HepG2 (cell line): Measurements from ENCODE around the gene TTBK2. TPM values are rescaled to one million over a fixed set of nuclear protein-coding genes. Genes with fewer than 3 reads are reported as not detected.

Source experiments
- ATAC-seq: fragments of 200-7000 bp; cut with Tn5 transposase; 3 replicates; pipeline ENCODE4 v1.9.1; 2020; ENCODE audit warnings: mild to moderate bottlenecking, moderate library complexity
- BruUV-seq: library from RNA; stranded (reverse); fragments of 400-500 nt; replicated peaks from 2 replicates; lab custom pipeline; 2021; lab: Mats Ljungman, UMichigan
- CTCF ChIA-PET: fragments of 300-600 bp; formaldehyde crosslinking; extraction: SDS; loops from one replicate; lab custom pipeline; 2021; ENCODE audit warnings: low total read pairs, inconsistent platforms, low intra/inter-chr PET ratio; lab: Yijun Ruan, JAX
- POLR2A ChIA-PET: fragments of 350-600 bp; sonication (Branson Sonifier 250); formaldehyde crosslinking; loops from one replicate; lab custom pipeline; 2020; ENCODE audit warnings: antibody characterized with exemption, inconsistent platforms; lab: Yijun Ruan, JAX
- DNase-seq: peaks from one replicate; pipeline ENCODE4 v3.0.0-alpha.2; 2015; ENCODE audit warnings: low spot score
- FAIRE-seq: peaks from 3 replicates; lab custom pipeline; 2011; peaks lifted over from hg19 to GRCh38; lab: Jason Lieb, UNC
- H2AFZ ChIP-seq: one replicate; pipeline ENCODE4 v1.6.1; 2011; ENCODE audit warnings: low read length, inconsistent platforms
- H3K27ac ChIP-seq: fragments of 300-600 bp; 3 replicates; pipeline ENCODE4 v1.8.0; 2011; ENCODE audit warnings: mixed run types, mild to moderate bottlenecking, mixed read lengths, low read length, inconsistent platforms; ENCODE audit not compliant: insufficient read depth; ENCODE audit errors: extremely low read length
- H3K27me3 ChIP-seq, 2 experiments: fragments of 200-600 bp in 1 of 2; 2 replicates in 1 of 2; 3 replicates in 1 of 2; pipeline versions ENCODE4 v1.6.0 to v1.8.0; 2011; ENCODE audit warnings: low read length in 2 of 2, mild to moderate bottlenecking in 2 of 2, moderate library complexity in 2 of 2, inconsistent platforms in 1 of 2; ENCODE audit not compliant: insufficient read depth in 2 of 2, control insufficient read depth in 1 of 2
- H3K36me3 ChIP-seq, 2 experiments: fragments of 200-600 bp in 1 of 2; replicated peaks in 1 of 2; 2 replicates in 1 of 2; 3 replicates in 1 of 2; pipeline versions ENCODE4 v1.5.1 to v1.8.0; 2011; ENCODE audit warnings: low read length in 2 of 2, inconsistent platforms in 1 of 2; ENCODE audit not compliant: insufficient read depth in 2 of 2, control insufficient read depth in 1 of 2
- H3K4me1 ChIP-seq: 2 replicates; pipeline ENCODE4 v1.5.1; 2012; ENCODE audit warnings: low read length, inconsistent platforms; ENCODE audit not compliant: insufficient read depth
- H3K4me2 ChIP-seq: 2 replicates; pipeline ENCODE4 v1.6.0; 2011; ENCODE audit warnings: low read depth, low read length, inconsistent platforms
- H3K4me3 ChIP-seq, 3 experiments: fragments of 200-600 bp in 1 of 3; sonication (generic), shearing (Covaris generic) in 1 of 3; replicated peaks in 1 of 3; 2 replicates each; pipeline ENCODE4 v1.5.1; 2011 to 2016; ENCODE audit warnings: low read length in 3 of 3, inconsistent platforms in 2 of 3, low read depth in 2 of 3, mild to moderate bottlenecking in 2 of 3, control low read depth in 1 of 3, mixed read lengths in 1 of 3; ENCODE audit not compliant: insufficient read depth in 1 of 3
- H3K79me2 ChIP-seq: one replicate; pipeline ENCODE4 v1.6.1; 2011; ENCODE audit warnings: low read length, inconsistent platforms; ENCODE audit not compliant: insufficient read depth
- H3K9ac ChIP-seq: 2 replicates; pipeline ENCODE4 v1.6.0; 2011; ENCODE audit warnings: mild to moderate bottlenecking, low read depth, low read length, inconsistent platforms; ENCODE audit not compliant: insufficient read depth
- H3K9me3 ChIP-seq: 2 replicates; pipeline ENCODE4 v1.5.1; 2012; ENCODE audit warnings: mild to moderate bottlenecking, low read length
- H4K20me1 ChIP-seq: 2 replicates; pipeline ENCODE4 v1.6.0; 2011; ENCODE audit warnings: inconsistent platforms, mild to moderate bottlenecking, low read length, moderate library complexity; ENCODE audit not compliant: insufficient read depth
- ATF2 ChIP-seq: sonication (generic); formaldehyde crosslinking; IDR thresholded peaks from 2 replicates; pipeline ENCODE4 v1.4.0; 2020; ENCODE audit warnings: missing genetic modification reagents
- GATAD2A ChIP-seq: IDR thresholded peaks from 2 replicates; pipeline ENCODE4 v1.6.1; 2016
- HCFC1 ChIP-seq: fragments of 150-350 bp; IDR thresholded peaks from 2 replicates; pipeline ENCODE4 v1.6.1; 2014; ENCODE audit warnings: low read depth, low read length
- HDAC1 ChIP-seq: sonication (generic); formaldehyde crosslinking; IDR thresholded peaks from 2 replicates; pipeline ENCODE4 v1.5.1; 2020; ENCODE audit warnings: mild to moderate bottlenecking, missing genetic modification reagents
- HNF4A ChIP-seq: sonication (generic); formaldehyde crosslinking; IDR thresholded peaks from 2 replicates; pipeline ENCODE4 v1.4.0; 2020; ENCODE audit warnings: missing genetic modification reagents
- HNRNPL ChIP-seq: fragments of 200-400 bp; formaldehyde crosslinking; IDR thresholded peaks from 2 replicates; pipeline ENCODE4 v1.6.1; 2017; ENCODE audit warnings: mild to moderate bottlenecking, low read depth, low read length
- PAWR ChIP-seq: sonication (generic); formaldehyde crosslinking; IDR thresholded peaks from 2 replicates; pipeline ENCODE4 v1.4.0; 2020; ENCODE audit warnings: missing genetic modification reagents, mild to moderate bottlenecking, borderline replicate concordance
- PITX1 ChIP-seq: sonication (generic); formaldehyde crosslinking; IDR thresholded peaks from 2 replicates; pipeline ENCODE4 v1.5.1; 2020; ENCODE audit warnings: mild to moderate bottlenecking, missing genetic modification reagents
- POGZ ChIP-seq: sonication (generic); formaldehyde crosslinking; IDR thresholded peaks from 2 replicates; pipeline ENCODE4 v1.4.0; 2020; ENCODE audit warnings: mild to moderate bottlenecking, missing genetic modification reagents
- STAT5B ChIP-seq: sonication (generic); formaldehyde crosslinking; IDR thresholded peaks from 2 replicates; pipeline ENCODE4 v1.4.0; 2020; ENCODE audit warnings: missing genetic modification reagents
- TBX3 ChIP-seq: fragments of 450-650 bp; IDR thresholded peaks from 2 replicates; pipeline ENCODE4 v1.6.1; 2017; ENCODE audit warnings: antibody characterized with exemption, mild to moderate bottlenecking, inconsistent platforms, borderline replicate concordance
- TFDP2 ChIP-seq: sonication (generic); formaldehyde crosslinking; IDR thresholded peaks from 2 replicates; pipeline ENCODE4 v1.4.0; 2020; ENCODE audit warnings: missing genetic modification reagents
- ZNF121 ChIP-seq: sonication (generic); formaldehyde crosslinking; IDR thresholded peaks from 2 replicates; pipeline ENCODE4 v1.5.0; 2020; ENCODE audit warnings: mild to moderate bottlenecking, missing genetic modification reagents
- ZNF235 ChIP-seq: sonication (generic); formaldehyde crosslinking; IDR thresholded peaks from 2 replicates; pipeline ENCODE4 v1.8.1; 2023; ENCODE audit warnings: mild to moderate bottlenecking, missing genetic modification reagents, borderline replicate concordance
- ZNF576 ChIP-seq: sonication (generic); formaldehyde crosslinking; IDR thresholded peaks from 2 replicates; pipeline ENCODE4 v1.4.0; 2020; ENCODE audit warnings: mild to moderate bottlenecking, missing genetic modification reagents
- ZNF644 ChIP-seq: IDR thresholded peaks from 2 replicates; pipeline ENCODE4 v1.6.1; 2016; ENCODE audit warnings: low read depth
- WGBS: methylation state at CpG from one replicate; pipeline ENCODE4 v1.1.6; 2017; ENCODE audit warnings: low lambda C conversion rate; 5-methylcytosine and 5-hydroxymethylcytosine counted together
- in situ Hi-C: cut with HindIII; loops from 2 replicates; pipeline ENCODE4 v1.10.0; 2017; ENCODE audit warnings: low pct_unique_long_range_greater_than_20kb; ENCODE audit not compliant: extremely low pct_ligation_motif_present
- intact Hi-C: fragments of 100-400 bp; cut with micrococcal nuclease; formaldehyde crosslinking; loops from one replicate; pipeline ENCODE4 v1.10.0; 2022; ENCODE audit not compliant: unreplicated experiment
- polyA plus RNA-seq, 8 experiments: library from polyadenylated mRNA; depleted of rRNA in 3 of 8; stranded (reverse) in 7 of 8; unstranded in 1 of 8; fragments of >200 nt; fragmentation: Illumina TruSeq in 4 of 8; extraction: Trizol in 4 of 8; gene quantifications; 2 replicates each; pipeline versions ENCODE4 v1.2.1 to v1.2.3, GENCODE V29; 2011 to 2016; ENCODE audit warnings: low read depth in 4 of 8, missing spikeins in 1 of 8, mixed read lengths in 1 of 8; ENCODE audit not compliant: insufficient read depth in 1 of 8
- total RNA-seq, 5 experiments: library from RNA; depleted of rRNA; stranded (reverse); fragments of >200 nt; fragmentation: Illumina TruSeq; extraction: Trizol; gene quantifications; 2 replicates each; pipeline ENCODE4 v1.2.3, GENCODE V29; 2016; ENCODE audit warnings: low read depth in 1 of 5

TTBK2 gene
- total and polyA plus RNA-seq, 2 of the 13 experiments (the other 11 are each of a cell fraction or from before 2014, with no cell fraction given): 5.1 to 7.4 TPM

GRCh38 chr15:42880121-42880520 lies 40.5 kb downstream of the TTBK2 start:
- in situ Hi-C loops (no loop called here), intact Hi-C loops (no loop called here)
- 89% methylated on average over 1 of the region's 1 CpG for WGBS
- Histone ChIP-seq H2AFZ (no peak overlapping the region), H3K9ac (no peak overlapping the region), H3K27me3 (no peaks in the 10 kb centered on the region), H3K4me1 (no peaks in the 10 kb centered on the region; the same call in 1 of the 2 replicates), H3K79me2 (no peaks in the 10 kb centered on the region), H4K20me1 (no peaks in the 10 kb centered on the region), H3K4me3 (no peak overlapping the region), H3K4me2 (no peak overlapping the region), H3K9me3 (no peaks in the 10 kb centered on the region), H3K27ac (no peak overlapping the region), H3K36me3 (no peaks in the 10 kb centered on the region)
- BruUV-seq: no TSS peak
- ChIA-PET CTCF (no interaction called here), POLR2A (no interaction called here)
- DNase-seq: no peak
- no peak for FAIRE-seq
- ATAC-seq: no peak
- TF ChIP-seq PITX1 (CRISPR knock-in tag) (no peak), STAT5B (CRISPR knock-in tag) (no peak), POGZ (CRISPR knock-in tag) (no peak), ZNF576 (CRISPR knock-in tag) (no peak), HNF4A (CRISPR knock-in tag) (no peak), TBX3 (no peak), HCFC1 (no peak), ZNF235 (no peak), GATAD2A (no peak), ZNF121 (CRISPR knock-in tag) (no peak), ZNF644 (CRISPR knock-in tag) (no peak), HNRNPL (no peak), TFDP2 (CRISPR knock-in tag) (no peak), PAWR (CRISPR knock-in tag) (no peak), ATF2 (CRISPR knock-in tag) (no peak), HDAC1 (CRISPR knock-in tag) (no peak)
